NT2/D1 (cell line): ENCODE results near the gene CACNA1D.

Experiments used
- SUZ12 ChIP-seq: IDR thresholded peaks from 2 replicates; pipeline ENCODE4 v1.6.1; 2011; ENCODE audit not compliant: insufficient read length, insufficient read depth; ENCODE audit errors: extremely low read depth
- YY1 ChIP-seq: IDR thresholded peaks from 2 replicates; pipeline ENCODE4 v1.6.1; 2011; ENCODE audit not compliant: insufficient read length, insufficient read depth
- ZNF274 ChIP-seq: IDR thresholded peaks from 2 replicates; pipeline ENCODE4 v1.6.1; 2011; ENCODE audit warnings: mild to moderate bottlenecking, low read depth, low read length

DNA sequence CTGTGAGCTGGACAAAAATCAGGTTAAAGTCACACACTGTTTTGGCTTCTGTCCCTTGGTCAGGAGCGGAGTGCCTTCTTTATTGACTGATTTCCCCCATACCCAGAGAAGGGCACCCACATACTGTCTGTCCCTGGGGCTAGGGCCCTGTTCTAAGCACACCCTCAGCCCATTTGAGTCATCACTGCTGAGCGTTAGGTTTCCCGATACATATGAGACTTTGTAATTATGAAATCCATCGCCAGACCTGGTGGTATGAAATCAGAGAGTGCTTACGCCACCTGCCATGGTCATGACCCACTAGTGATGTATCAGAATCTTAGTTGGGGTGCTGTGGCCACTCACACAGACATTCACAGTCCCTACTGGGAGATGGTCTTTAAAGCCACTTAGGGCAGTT is 255.0 kb downstream of the CACNA1D start:
- no peak for TF ChIP-seq ZNF274
- TF ChIP-seq SUZ12: no peak
- no peak for TF ChIP-seq YY1
